ENCODE results near the gene MAMDC2.
A peak's percentile ranks its signal among the peaks of the same experiment; 100 is the strongest.

MAMDC2 gene

GRCh38 chr9:70110194-70111041 is 66.8 kb downstream of the MAMDC2 start:
- peak; percentile 92 for DNase-seq

- peak; percentile 92 for DNase-seq
These were observed 67.5 kb downstream of the MAMDC2 start for GRCh38 chr9:70111042-70111602.

- DNase-seq, result no peak
These were observed 68.1 kb downstream of the MAMDC2 start for GRCh38 chr9:70111641-70112236.

GRCh38 chr9:70112981-70113380 is 69.3 kb downstream of the MAMDC2 start:
- no peak for DNase-seq

DNA sequence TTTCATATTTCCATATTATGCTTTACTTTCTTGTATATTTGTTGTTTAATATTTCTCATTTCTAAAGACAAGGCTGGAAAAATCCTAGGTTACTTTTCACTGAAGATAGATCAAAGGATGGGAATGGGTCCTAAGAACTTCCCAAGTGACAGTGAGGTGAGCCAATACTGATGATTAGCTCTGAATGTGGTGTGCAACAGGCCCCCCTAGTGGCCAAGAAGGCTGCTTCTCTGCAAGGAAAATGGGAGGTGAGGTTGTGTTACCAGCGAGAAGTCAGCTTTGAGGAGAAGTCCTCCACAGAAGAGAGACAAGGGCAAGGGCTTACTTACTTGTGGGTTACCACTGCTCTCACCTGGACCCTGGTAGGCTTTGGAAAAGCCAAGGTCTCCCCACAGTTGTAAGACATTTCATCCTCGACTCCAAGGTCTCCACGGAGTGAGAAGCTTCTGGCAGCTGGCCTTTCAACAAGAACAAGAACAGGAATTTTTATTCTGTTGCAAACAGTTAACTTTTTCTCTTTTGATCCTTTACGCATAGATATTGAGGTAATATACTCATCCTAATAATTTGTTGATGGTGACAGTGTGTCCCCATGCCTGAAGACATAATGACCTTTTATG is 69.9 kb downstream of the MAMDC2 start:
- peak; percentile 44 for DNase-seq

DNA sequence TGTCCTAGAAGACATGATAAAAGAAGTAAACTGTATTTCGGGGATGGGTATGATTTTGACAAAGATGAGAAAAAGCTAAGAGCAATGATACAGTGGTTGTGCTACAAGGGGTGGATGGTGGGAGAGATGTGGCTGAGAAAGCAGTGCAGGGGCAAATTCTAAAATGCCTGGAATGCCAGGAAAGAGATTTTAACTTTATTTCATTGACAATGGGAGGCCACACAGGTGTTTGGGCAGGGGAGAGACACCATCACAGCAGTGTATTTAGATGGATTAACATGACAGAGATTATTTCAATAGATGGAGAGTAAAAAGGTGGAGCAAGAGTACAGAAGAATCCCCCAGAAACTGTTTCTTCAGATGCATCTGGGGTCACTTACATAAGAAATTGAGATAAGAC is 71.2 kb downstream of the MAMDC2 start:
- DNase-seq, result no peak

DNA sequence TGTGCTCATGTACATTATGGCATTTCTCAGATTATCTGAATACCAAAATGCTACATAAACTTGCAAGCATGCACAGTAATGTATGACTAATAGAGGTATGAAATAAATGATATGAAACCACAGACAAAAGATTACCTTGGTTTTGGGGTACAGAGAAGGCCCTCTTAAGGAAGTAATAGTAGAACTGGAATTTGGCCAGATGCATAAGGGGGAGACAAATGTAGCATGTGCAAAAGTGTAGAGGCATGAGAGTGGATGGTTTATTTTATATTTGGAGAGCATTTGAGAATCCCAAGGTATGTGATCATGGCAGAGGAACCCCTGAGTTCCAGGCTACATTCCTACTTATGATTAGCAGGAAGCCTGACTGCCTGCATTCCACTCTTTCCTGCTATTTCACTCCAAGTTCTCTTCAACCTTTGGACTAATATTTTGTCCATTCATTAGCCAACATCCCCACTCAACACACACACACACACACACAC is 74.2 kb downstream of the MAMDC2 start:
- DNase-seq, result no peak

DNA sequence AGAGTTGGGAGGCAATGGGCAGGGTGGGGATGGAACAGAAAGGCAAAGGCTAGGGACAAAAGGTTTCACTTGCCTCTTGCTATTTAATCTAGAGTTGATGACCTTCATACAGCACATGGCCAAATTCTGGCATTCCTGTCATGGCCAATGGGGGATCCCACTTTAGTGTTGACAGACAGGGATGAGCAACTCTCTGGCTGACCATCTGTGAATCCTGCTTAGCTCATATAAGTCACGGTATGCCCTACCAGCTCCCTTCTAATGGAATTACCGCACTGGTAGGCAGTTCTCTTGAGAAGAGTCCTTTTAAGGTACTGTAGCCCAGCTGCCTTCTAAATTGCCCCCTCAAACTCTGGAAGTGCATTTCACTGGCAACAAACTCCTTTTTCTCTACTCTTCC is 76.1 kb downstream of the MAMDC2 start:
- DNase-seq, result no peak

DNA sequence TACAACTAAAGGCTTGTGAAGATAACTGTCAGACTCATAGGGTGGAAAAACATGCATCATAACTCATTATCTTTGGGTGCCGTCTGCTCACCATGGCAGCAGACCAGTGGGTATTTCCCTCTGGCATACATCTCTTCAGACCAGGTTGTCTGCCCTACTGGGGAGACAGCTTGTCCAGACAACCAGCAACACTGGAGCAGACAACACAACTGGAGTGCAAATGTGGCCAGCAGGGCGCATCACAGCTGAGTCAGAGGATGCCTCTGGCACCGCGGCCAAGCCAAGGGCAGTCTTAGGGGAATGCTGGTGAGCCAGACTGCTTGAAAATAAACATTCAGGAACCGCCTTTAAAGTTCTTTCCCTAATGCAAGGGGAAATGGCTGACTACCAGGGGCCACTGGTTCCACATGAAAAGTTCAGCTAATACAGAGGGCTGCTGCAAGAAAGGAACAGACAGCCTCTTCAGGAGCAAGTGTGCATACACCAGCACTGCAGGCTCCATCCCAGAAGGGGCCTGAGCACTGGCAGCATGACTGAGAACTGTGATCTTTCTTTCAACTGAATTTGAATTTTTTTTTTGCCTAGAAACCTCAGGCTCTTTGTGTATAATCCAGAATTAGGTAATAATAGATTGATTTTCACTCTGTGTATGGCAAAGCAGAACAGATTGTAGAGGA is 77.3 kb downstream of the MAMDC2 start:
- no peak for DNase-seq

DNA sequence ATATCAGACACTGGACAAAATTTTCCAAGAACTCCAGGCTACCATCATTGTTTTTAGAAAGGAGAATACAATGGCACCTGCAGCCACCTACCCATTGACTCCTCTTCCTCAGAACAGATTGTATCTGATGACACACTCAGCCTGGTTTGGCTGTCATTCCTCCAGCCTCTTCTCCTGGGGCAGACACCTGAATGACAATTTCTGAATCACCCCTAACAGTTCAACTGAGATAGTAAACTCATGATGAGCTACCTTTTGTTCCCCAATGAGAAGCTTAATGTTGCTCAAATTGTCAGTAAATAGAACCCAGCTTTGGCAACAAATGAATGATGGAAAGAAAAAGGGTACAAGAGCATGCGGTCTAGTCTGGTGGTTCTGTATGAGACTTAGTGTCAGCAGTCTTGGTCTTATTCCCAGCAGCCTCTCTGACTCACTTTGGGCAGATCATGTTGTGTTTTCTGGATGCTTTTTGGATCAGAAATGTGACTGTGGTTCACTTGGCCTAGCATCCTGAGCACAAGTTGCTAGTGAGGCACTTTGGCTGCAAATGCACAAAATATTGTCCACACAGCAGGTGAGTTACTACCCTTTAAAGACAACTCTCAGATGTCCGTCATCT is 78.3 kb downstream of the MAMDC2 start:
- DNase-seq, result no peak

GRCh38 chr9:70123695-70124094 is 80.0 kb downstream of the MAMDC2 start:
- DNase-seq, result no peak

GRCh38 chr9:70125621-70126263 is 82.1 kb downstream of the MAMDC2 start:
- no peak for DNase-seq

DNA sequence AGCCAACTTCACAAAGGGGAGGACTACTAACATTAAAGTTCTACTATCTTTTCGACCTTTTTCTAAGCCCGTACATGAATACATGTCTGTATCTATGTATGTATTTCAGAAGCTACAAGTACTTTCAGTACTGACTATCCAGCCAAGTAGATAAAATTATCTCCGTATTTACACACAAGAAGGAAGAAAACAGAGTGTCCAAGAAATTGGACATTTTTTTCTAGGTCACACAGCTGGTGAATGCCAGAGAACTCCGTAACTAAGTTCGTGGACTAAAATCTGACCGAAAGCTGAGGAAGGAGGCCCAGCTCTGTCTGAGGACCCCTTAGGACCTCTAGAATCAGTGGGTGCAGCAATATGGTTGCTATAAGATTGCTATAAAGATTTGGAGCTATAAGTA is 83.4 kb downstream of the MAMDC2 start:
- DNase-seq, result no peak

DNA sequence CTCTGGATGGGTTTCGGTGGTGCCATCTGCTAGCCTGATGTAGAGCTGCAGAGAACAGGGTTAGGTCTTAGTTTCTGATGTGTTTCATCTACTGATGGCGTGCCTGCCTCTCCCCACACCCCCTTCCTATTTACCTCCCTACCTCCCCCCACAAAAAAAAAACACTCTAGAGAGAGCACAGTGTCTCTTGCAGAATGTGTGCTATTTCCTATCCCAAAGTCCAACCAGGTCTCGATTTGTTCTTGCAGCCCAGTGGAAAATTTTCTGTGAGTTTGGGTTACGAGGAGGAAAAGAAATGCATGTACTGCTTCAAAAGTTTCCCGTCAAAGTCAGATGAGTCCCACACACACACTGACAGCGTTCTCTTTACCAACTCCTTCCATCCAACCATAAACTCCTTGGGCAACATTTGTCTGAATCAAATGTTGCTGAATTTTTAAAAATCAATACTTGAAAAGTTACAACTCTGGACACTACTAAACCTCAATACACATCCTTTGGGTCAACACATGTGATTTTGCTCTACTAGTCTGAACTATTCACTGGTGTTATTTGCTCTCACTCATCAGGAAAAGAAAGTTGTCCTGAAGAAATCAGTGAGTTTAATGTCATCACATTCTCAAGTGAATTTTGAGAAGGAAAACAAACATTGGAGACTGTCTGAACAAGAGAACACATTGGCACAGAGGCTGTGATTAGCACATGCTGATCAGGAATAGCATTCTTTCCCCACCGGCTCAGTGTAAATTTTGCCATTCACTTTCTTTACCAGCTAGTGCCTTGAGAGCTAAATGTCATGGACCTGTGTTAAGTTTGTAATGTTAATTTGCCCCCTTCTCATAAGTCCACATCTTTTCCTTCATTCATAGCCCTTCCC is 84.1 kb downstream of the MAMDC2 start:
- DNase-seq, result no peak

DNA sequence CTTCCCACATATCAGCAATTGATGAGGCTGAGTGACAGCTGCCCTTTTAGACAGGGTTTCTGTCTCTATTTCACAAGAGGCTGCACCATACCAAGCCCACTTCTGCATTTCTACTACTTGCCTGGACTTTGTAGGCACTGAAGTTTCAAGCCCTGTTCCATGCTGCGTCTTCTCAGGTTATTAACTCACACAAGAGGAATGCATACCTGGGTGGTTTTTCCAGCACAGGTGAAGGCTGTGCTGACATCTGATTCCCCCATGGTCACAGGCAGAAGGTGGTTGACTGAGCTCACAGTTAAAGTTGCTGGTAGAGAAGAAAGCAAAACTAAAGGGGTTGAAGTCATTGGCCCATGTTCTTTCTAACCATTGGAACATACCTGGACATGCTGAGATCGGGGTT is 86.6 kb downstream of the MAMDC2 start:
- peak; percentile 10 for DNase-seq

GRCh38 chr9:70131296-70131695 is 87.6 kb downstream of the MAMDC2 start:
- DNase-seq, result peak; percentile 99

- DNase-seq, result peak; percentile 92
These were observed 89.9 kb downstream of the MAMDC2 start for GRCh38 chr9:70133253-70134208.

DNA sequence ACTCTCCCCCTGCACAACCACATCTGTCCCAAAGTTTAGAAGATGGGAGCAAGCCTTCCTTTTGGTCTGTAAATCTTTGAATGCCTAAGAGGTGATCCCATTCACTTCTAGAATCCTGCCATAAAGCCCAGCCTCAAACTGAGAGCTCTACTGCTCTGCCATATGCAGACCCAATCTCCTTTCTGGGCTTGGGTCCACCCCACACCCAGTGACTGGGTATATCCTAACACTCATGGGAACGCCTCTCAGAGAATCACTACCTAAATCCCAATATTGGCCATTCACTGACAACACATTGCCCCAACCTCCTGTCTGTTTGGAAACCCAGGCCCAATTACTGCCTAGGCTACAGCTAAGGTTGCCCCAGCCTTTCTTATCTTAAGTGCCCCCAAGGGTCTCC is 90.7 kb downstream of the MAMDC2 start:
- no peak for DNase-seq

DNA sequence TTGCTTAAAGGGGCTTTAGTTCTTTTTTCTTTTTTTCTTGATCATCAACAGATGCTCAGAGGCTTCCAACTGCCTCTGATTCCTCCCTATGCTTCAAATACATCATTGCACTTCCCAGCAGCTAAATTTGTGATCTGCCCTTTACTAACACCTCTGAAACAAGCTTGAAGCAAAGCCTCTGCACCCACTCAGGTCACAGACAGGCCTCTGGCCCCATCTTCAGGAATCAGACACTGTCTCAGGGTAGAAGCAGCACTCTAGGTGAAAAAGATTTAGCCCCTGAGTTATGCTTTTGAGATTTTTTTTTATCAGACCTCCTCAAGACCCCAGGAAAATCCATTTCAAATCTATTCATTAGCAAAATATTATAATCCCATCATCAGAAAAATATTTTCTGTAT is 91.5 kb downstream of the MAMDC2 start:
- no peak for DNase-seq

DNA sequence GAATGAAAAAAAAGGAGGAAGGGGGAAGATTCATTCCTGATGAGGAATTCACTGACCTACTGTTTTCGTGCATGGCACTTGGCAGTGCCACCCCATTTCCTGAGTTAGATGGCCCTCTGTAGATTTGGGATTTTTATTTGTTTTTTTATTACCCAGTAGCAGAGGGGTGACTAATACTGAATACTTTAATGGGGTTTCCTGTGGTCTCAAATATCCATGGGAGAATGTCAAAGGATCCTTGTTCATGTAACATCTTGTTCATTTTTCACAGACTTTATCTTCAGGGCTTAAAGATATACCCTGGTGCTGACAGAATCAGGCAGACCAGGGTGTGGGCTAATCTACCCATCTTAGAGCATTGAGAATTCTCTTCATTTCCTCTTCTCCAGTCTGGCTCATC is 93.0 kb downstream of the MAMDC2 start:
- no peak for DNase-seq
